NCI-H146 treated with DMSO at 0.1 percent for 48 hours (cell line): ENCODE data around the gene CCDC71.

Source experiments
- DNase-seq: peaks from one replicate; lab custom pipeline; 2025; ENCODE audit not compliant: unreplicated experiment; lab: John Stamatoyannopoulos, UW

Gene CCDC71

GRCh38 chr3:49165771-49166751 is at the start of gene CCDC71:
Gene CCDC71, minus strand, starts transcription at chr3:49166331. Its CDS starts 2,123 bp downstream, at chr3:49164208.
- peak; percentile 16 for DNase-seq

- DNase-seq: no peak
Observed at GRCh38 chr3:49213998-49214397, 47.9 kb upstream of the CCDC71 start.

- no peak for DNase-seq
Observed at GRCh38 chr3:49213541-49213943, 47.4 kb upstream of the CCDC71 start.

- no peak for DNase-seq
Observed at GRCh38 chr3:49199900-49200281, 33.8 kb upstream of the CCDC71 start.

- DNase-seq: no peak
Observed at GRCh38 chr3:49199239-49199899, 33.2 kb upstream of the CCDC71 start.

- no peak for DNase-seq
Observed at GRCh38 chr3:49198611-49199230, 32.6 kb upstream of the CCDC71 start.

GRCh38 chr3:49198161-49198560 is 32.0 kb upstream of the CCDC71 start:
- no peak for DNase-seq

GRCh38 chr3:49191741-49192140 is 25.6 kb upstream of the CCDC71 start:
- no peak for DNase-seq

- DNase-seq: no peak
Observed at GRCh38 chr3:49183873-49184272, 17.7 kb upstream of the CCDC71 start.

GRCh38 chr3:49182682-49183081 is 16.6 kb upstream of the CCDC71 start:
- DNase-seq: no peak

GRCh38 chr3:49181351-49181750 is 15.2 kb upstream of the CCDC71 start:
- no peak for DNase-seq

- no peak for DNase-seq
Observed at GRCh38 chr3:49180116-49180515, 14.0 kb upstream of the CCDC71 start.

GRCh38 chr3:49177073-49177472 is 10.9 kb upstream of the CCDC71 start:
- no peak for DNase-seq

GRCh38 chr3:49175530-49175929 is 9.4 kb upstream of the CCDC71 start:
- no peak for DNase-seq

- DNase-seq: no peak
Observed at GRCh38 chr3:49174397-49174985, 8.4 kb upstream of the CCDC71 start.

- peak; percentile 13 for DNase-seq
Observed at GRCh38 chr3:49173792-49174170, 7.7 kb upstream of the CCDC71 start.

- DNase-seq: peak; percentile 18
Observed at GRCh38 chr3:49173116-49173791, 7.1 kb upstream of the CCDC71 start.

GRCh38 chr3:49172551-49173041 is 6.5 kb upstream of the CCDC71 start:
- DNase-seq: no peak

- DNase-seq: no peak
Observed at GRCh38 chr3:49171775-49172500, 5.8 kb upstream of the CCDC71 start.
